Kidney epithelial cell (primary cell): Measurements from ENCODE around the gene FAM168B. TPM values are rescaled to one million over a fixed set of nuclear protein-coding genes. Genes with fewer than 3 reads are reported as not detected.

ENCODE experiments used
- DNase-seq: peaks from one replicate; pipeline ENCODE4 v3.0.0-alpha.2; 2010; ENCODE audit warnings: low read depth
- H3K27me3 ChIP-seq: 2 replicates; pipeline ENCODE4 v1.6.0; 2011; ENCODE audit warnings: low read length; ENCODE audit not compliant: control insufficient read depth, insufficient read depth
- H3K36me3 ChIP-seq: 2 replicates; pipeline ENCODE4 v1.5.1; 2011; ENCODE audit warnings: low read length; ENCODE audit not compliant: control insufficient read depth, insufficient read depth
- H3K4me3 ChIP-seq: 2 replicates; pipeline ENCODE4 v1.5.1; 2011; ENCODE audit warnings: low read depth, mild to moderate bottlenecking, control low read depth, low read length
- CTCF ChIP-seq: IDR thresholded peaks from 2 replicates; pipeline ENCODE4 v1.5.1; 2011; ENCODE audit warnings: mild to moderate bottlenecking, moderate library complexity, low read length, control low read depth, inconsistent platforms; ENCODE audit not compliant: insufficient read depth, poor library complexity, severe bottlenecking
- total RNA-seq: library from RNA; depleted of rRNA; stranded (reverse); fragments of >200 nt; gene quantifications from 2 replicates; pipeline ENCODE4 v1.2.3, GENCODE V29; 2015

Gene FAM168B
- total RNA-seq, 1 donor from 2014 or later = 177 TPM

DNA sequence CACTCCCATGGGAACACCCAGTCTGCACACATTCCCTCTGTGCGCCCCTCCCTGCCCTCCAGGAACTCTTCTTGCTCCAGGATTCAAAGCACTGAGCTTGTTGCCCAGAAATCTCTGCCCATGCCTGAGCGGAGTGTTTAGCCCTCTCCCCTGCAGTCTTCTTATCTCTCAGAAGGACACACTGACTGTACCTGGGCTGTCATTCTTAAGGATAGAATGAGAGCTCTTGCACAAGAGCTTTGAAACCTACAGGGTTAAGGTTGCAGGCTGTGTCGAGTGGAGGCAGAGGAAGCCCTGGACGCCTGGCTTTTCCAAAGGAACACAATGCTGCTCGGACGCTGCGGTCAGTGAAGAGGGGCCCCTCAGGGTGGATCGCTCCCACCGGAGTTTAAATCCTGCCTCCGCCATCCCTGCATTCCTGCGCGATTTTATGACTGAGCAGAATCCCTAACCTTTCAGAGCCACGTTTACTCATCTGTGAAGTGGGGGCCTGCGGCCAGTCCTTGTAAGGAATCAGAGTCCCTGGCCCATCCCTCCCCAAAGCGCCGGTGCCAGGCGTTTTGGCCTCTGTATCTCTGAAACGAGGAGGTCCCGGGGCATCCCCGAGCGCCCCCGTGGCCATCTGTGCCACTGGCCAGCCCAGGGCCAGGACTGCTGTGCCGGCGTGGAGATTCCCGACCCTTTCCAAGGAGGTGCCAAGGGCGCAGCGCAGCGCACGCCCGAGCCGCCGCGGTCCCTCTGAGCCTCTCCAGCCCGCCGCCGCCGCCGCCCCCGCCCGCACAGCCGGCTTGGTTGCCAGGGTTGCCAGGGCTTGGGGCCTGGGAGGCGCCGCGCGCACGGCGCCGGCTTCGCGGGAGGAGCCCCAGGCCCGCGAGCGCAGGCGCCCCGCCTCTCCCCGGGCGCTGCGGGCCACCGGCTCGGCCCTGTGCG lies 58.9 kb downstream of the FAM168B start:
- Histone ChIP-seq H3K4me3 (peak overlapping the region; percentile 10), H3K27me3 (peaks cover 70% of the 10 kb centered on the region), H3K36me3 (no peaks in the 10 kb centered on the region)
- TF ChIP-seq CTCF = no peak
- no peak for DNase-seq

DNA sequence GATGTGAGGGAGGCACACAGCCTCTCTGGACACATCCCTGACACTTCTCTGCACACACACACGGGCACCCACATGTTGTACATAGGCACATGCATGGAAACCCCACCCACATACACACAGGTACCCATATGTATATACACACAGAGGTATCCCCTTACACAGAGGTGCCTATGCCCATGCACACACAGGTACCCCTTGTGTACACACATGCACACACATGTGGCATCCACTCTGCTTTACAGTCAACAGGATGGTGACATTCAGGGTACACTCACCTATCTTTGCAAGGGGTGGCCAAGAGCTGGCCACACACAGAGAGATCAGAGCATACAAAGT lies 59.5 kb downstream of the FAM168B start:
- no peak overlapping the region for H3K4me3 ChIP-seq
- H3K27me3 ChIP-seq = peaks cover 64% of the 10 kb centered on the region
- no peak for DNase-seq
- no peak for TF ChIP-seq CTCF
- no peaks in the 10 kb centered on the region for H3K36me3 ChIP-seq

DNA sequence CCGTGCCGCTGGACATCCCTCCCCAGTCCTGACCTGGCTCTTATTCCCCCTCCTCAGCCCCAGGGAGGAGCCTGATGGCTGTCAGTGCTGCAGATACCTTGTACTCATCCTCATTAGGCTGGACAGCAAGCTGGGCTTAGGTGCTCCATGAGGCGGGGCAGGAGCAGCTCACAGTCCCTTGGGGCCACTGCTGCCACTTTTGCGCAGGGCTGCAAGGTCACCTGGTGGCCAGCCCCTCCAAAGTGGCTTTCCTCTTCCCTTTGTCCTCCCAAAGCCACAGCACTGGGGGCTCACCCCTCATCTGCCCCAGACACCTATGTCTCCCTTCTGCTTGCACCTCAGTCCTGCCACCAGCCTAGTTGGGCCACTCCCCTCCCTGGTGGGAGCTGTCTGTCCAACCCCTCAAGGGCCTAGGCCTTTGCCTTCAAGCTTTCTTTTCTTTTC lies 60.8 kb downstream of the FAM168B start:
- no peak overlapping the region for H3K4me3 ChIP-seq
- H3K27me3 ChIP-seq = peaks cover 52% of the 10 kb centered on the region
- no peak for TF ChIP-seq CTCF
- no peak for DNase-seq
- H3K36me3 ChIP-seq = no peaks in the 10 kb centered on the region

GRCh38 chr2:131031875-131032274 lies 61.4 kb downstream of the FAM168B start:
- Histone ChIP-seq H3K36me3 (no peaks in the 10 kb centered on the region), H3K4me3 (no peak overlapping the region), H3K27me3 (peaks cover 46% of the 10 kb centered on the region)
- DNase-seq = no peak
- TF ChIP-seq CTCF = no peak

DNA sequence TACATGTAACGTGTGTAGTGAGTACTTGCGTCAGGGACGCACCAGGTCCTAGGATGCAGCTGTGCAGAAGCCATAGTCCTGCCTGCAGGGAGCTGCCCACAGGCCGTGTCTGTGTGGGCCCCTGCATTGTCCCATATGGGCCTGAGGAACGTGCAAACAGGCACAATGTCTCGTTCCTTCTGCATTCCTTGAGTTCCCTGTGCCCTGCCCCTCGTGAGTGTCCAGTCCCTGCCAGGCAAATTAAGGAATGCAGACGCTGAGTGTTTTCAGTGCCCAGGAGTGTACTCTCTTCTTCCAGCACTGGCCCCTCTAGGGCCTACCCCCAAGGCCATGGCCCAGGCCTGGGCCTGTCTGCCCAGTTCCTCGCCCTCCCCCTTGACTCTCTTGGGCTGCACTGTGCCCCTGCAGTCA lies 61.8 kb downstream of the FAM168B start:
- no peak for TF ChIP-seq CTCF
- H3K27me3 ChIP-seq = peaks cover 42% of the 10 kb centered on the region

More for the DNA sequence above, 61.8 kb downstream of the FAM168B start:
- no peaks in the 10 kb centered on the region for H3K36me3 ChIP-seq
- H3K4me3 ChIP-seq = no peak overlapping the region
- no peak for DNase-seq
